Stimulated activated CD8-positive, alpha-beta memory T cell treated with anti-CD3 and anti-CD28 coated beads, Interleukin-2, amount 100 ng/mL, for 1 hour (primary cell): ENCODE data around the gene RBBP8.

Source experiments
- DNase-seq, 2 donors: peaks; one replicate each; pipeline ENCODE4 v3.0.0-alpha.2; 2020; ENCODE audit warnings: low read depth in 2 of 2

RBBP8 gene

GRCh38 chr18:22999212-22999611 lies 66.1 kb downstream of the RBBP8 start:
- DNase-seq = no peak

- no peak for DNase-seq
Observed at GRCh38 chr18:22999647-23000046, 66.5 kb downstream of the RBBP8 start.

GRCh38 chr18:23003289-23003688 lies 70.2 kb downstream of the RBBP8 start:
- no peak for DNase-seq

- no peak for DNase-seq
Observed at GRCh38 chr18:23012249-23012648, 79.1 kb downstream of the RBBP8 start.

- DNase-seq = no peak
Observed at GRCh38 chr18:23020555-23021294, 87.6 kb downstream of the RBBP8 start.

- no peak for DNase-seq
Observed at GRCh38 chr18:23021623-23022022, 88.5 kb downstream of the RBBP8 start.

- no peak for DNase-seq
Observed at GRCh38 chr18:23032030-23032582, 99.0 kb downstream of the RBBP8 start.

GRCh38 chr18:23033056-23033455 lies 99.9 kb downstream of the RBBP8 start:
- DNase-seq = no peak

- DNase-seq = no peak
Observed at GRCh38 chr18:23036660-23037201, 103.6 kb downstream of the RBBP8 start.

GRCh38 chr18:23037646-23038045 lies 104.5 kb downstream of the RBBP8 start:
- DNase-seq = no peak

GRCh38 chr18:23038712-23039111 lies 105.6 kb downstream of the RBBP8 start:
- DNase-seq = no peak

- no peak for DNase-seq
Observed at GRCh38 chr18:23042133-23042532, 109.0 kb downstream of the RBBP8 start.

GRCh38 chr18:23043803-23044376 lies 110.8 kb downstream of the RBBP8 start:
- DNase-seq = no peak

- DNase-seq = no peak
Observed at GRCh38 chr18:23049698-23050373, 116.7 kb downstream of the RBBP8 start.

- no peak for DNase-seq
Observed at GRCh38 chr18:23053776-23054457, 120.8 kb downstream of the RBBP8 start.

- DNase-seq = no peak
Observed at GRCh38 chr18:23054553-23054952, 121.4 kb downstream of the RBBP8 start.

GRCh38 chr18:23056315-23056714 lies 123.2 kb downstream of the RBBP8 start:
- DNase-seq = no peak

- no peak for DNase-seq
Observed at GRCh38 chr18:23057096-23057495, 124.0 kb downstream of the RBBP8 start.

- DNase-seq = no peak
Observed at GRCh38 chr18:23058746-23059415, 125.8 kb downstream of the RBBP8 start.

- no peak for DNase-seq
Observed at GRCh38 chr18:23059541-23060465, 126.7 kb downstream of the RBBP8 start.
